OCI-LY1 (cell line): ENCODE data around the gene ITGA4.

Source experiments
- H2AFZ ChIP-seq: fragments of 200-600 bp; sonication (generic), shearing (Covaris generic); 2 replicates; pipeline ENCODE4 v1.6.0; 2014; ENCODE audit warnings: antibody characterized with exemption, mild to moderate bottlenecking, low read length
- H3F3A ChIP-seq: fragments of 200-600 bp; sonication (generic), shearing (Covaris generic); 2 replicates; pipeline ENCODE4 v1.6.0; 2014; ENCODE audit warnings: mild to moderate bottlenecking, antibody characterized with exemption, low read length, moderate library complexity; ENCODE audit not compliant: insufficient read depth
- H3K27ac ChIP-seq: fragments of 200-600 bp; sonication (generic); 2 replicates; pipeline ENCODE4 v1.5.1; 2014; ENCODE audit warnings: low read length, mixed run types, mild to moderate bottlenecking, low read depth; ENCODE audit not compliant: poor library complexity, severe bottlenecking
- H3K27me3 ChIP-seq: fragments of 200-600 bp; sonication (generic); 2 replicates; pipeline ENCODE4 v1.6.0; 2014; ENCODE audit warnings: antibody characterized with exemption, mild to moderate bottlenecking, low read length, moderate library complexity; ENCODE audit not compliant: insufficient read depth
- H3K36me3 ChIP-seq: fragments of 200-600 bp; sonication (generic); 2 replicates; pipeline ENCODE4 v1.6.1; 2014; ENCODE audit warnings: mild to moderate bottlenecking, antibody characterized with exemption, low read length, moderate library complexity, mixed read lengths; ENCODE audit not compliant: insufficient read depth
- H3K4me1 ChIP-seq: fragments of 200-600 bp; sonication (generic); 2 replicates; pipeline ENCODE4 v1.5.1; 2014; ENCODE audit warnings: mild to moderate bottlenecking, low read length, moderate library complexity; ENCODE audit not compliant: insufficient read depth, severe bottlenecking
- H3K4me2 ChIP-seq: fragments of 200-600 bp; sonication (generic), shearing (Covaris generic); 2 replicates; pipeline ENCODE4 v1.6.1; 2014; ENCODE audit warnings: low read length
- H3K4me3 ChIP-seq: fragments of 200-600 bp; sonication (generic); 2 replicates; pipeline ENCODE4 v1.5.1; 2014; ENCODE audit warnings: low read length, low read depth, mild to moderate bottlenecking, mixed read lengths; ENCODE audit not compliant: poor library complexity, severe bottlenecking
- H3K79me2 ChIP-seq: fragments of 200-600 bp; shearing (Covaris generic); 2 replicates; pipeline ENCODE4 v1.6.1; 2016; ENCODE audit warnings: mixed run types, low read length, mixed read lengths; ENCODE audit not compliant: insufficient read depth
- H3K9ac ChIP-seq: fragments of 200-600 bp; sonication (generic), shearing (Covaris generic); 2 replicates; pipeline ENCODE4 v1.6.1; 2014; ENCODE audit warnings: mild to moderate bottlenecking, low read length, mixed read lengths
- H3K9me2 ChIP-seq: fragments of 200-600 bp; sonication (generic), shearing (Covaris generic); 2 replicates; pipeline ENCODE4 v1.6.1; 2014; ENCODE audit warnings: low read depth, mild to moderate bottlenecking, low read length, mixed read lengths
- H3K9me3 ChIP-seq: fragments of 200-600 bp; shearing (Covaris generic); 2 replicates; pipeline ENCODE4 v1.6.1; 2014; ENCODE audit warnings: low read length, mixed read lengths
- H4K20me1 ChIP-seq: fragments of 200-600 bp; sonication (generic), shearing (Covaris generic); 2 replicates; pipeline ENCODE4 v1.6.0; 2016; ENCODE audit warnings: mild to moderate bottlenecking, low read length; ENCODE audit not compliant: insufficient read depth
- EZH2 ChIP-seq: fragments of 200-600 bp; sonication (generic), shearing (Covaris generic); IDR thresholded peaks from 2 replicates; pipeline ENCODE4 v1.8.0; 2017; ENCODE audit warnings: borderline replicate concordance, mixed run types, mild to moderate bottlenecking, antibody characterized with exemption, low read length, moderate library complexity, mixed read lengths
- TF ChIP-seq, protein P1 (sequence below): fragments of 200-600 bp; sonication (generic), shearing (Covaris generic); IDR thresholded peaks from 2 replicates; pipeline ENCODE4 v1.5.1; 2017; ENCODE audit warnings: mild to moderate bottlenecking, antibody characterized with exemption, low read length, moderate library complexity, mixed read lengths

The ITGA4 gene

DNA sequence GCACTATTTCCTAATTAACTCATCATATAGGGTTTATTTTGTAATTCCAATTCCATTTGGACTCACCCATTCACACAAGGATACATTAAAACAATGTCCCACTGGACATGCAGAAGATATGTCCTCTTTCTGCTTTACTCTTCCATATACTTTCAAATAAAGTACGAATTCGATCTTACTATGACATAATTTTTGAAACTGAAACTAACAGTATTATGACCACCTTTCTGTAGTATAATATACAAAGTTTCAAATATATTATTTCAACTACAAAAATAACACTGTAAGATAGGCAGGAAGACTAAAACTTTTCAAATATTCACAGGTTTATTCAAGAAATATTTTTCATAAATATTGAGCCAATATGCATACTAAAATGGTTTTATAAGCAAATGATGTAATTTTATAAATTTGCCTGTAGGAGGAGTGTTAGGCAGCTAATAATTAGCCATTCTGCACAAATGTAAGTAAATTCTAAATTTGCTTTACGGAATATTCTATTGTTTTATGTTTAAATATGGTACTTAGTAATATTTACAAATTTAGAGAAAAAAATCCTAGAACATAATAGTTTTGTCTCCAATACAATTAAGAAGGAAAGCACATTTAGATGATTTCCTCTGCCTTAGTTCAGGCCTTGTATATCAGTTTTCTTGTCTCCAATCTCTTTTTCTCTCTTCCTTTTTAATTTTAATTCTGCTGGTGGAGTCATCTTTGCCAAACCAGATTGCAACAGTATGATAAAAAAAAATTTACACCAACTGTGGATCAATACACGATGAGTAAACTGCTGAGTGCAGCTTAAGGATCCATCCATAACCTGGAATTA is 113.9 kb downstream of the ITGA4 start:
- Histone ChIP-seq H3K27me3 (no peaks in the 10 kb centered on the region), H3K4me1 (no peaks in the 10 kb centered on the region), H3K4me2 (no peak overlapping the region), H4K20me1 (no peaks in the 10 kb centered on the region), H3K9me2 (no peaks in the 10 kb centered on the region), H3K79me2 (no peaks in the 10 kb centered on the region), H2AFZ (no peak overlapping the region), H3K9me3 (no peaks in the 10 kb centered on the region), H3K4me3 (no peak overlapping the region), H3K27ac (no peak overlapping the region), H3K36me3 (no peaks in the 10 kb centered on the region), H3K9ac (no peak overlapping the region), H3F3A (no peaks in the 10 kb centered on the region)
- TF ChIP-seq, protein P1, sequence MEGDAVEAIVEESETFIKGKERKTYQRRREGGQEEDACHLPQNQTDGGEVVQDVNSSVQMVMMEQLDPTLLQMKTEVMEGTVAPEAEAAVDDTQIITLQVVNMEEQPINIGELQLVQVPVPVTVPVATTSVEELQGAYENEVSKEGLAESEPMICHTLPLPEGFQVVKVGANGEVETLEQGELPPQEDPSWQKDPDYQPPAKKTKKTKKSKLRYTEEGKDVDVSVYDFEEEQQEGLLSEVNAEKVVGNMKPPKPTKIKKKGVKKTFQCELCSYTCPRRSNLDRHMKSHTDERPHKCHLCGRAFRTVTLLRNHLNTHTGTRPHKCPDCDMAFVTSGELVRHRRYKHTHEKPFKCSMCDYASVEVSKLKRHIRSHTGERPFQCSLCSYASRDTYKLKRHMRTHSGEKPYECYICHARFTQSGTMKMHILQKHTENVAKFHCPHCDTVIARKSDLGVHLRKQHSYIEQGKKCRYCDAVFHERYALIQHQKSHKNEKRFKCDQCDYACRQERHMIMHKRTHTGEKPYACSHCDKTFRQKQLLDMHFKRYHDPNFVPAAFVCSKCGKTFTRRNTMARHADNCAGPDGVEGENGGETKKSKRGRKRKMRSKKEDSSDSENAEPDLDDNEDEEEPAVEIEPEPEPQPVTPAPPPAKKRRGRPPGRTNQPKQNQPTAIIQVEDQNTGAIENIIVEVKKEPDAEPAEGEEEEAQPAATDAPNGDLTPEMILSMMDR: peak; percentile 11; the same call in 1 of the 2 replicates
- no peak for TF ChIP-seq EZH2

DNA sequence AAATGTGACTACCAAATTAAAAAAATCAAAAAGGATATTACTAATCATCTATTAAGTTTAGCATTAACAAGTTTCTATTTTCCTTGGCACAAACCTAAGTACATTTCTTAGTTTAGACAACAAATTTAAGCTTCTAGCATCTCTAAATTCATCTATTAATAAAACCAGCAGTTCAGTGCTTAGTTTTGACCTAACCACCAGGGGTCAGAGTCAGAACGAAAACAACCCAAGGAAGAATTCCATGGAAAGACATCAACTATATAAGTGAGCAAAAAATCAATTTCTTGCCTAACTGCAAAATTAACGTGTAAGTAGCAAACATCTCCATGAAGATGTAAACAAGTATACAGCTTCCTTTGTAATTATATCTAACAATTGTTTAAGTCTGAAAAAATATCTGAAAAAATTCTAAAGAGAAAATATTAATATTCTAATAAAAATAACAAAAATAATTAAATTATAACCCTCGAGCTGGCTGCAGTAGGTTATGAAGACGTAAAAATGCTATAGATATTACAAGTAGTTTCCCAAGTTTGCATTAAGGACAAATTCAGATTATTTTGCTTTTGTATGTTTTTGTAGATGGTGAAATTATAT is 116.1 kb downstream of the ITGA4 start:
- Histone ChIP-seq H4K20me1 (no peaks in the 10 kb centered on the region), H3K4me3 (no peak overlapping the region), H3K9ac (no peak overlapping the region), H3K9me2 (no peaks in the 10 kb centered on the region), H3K4me2 (no peak overlapping the region), H3K36me3 (no peaks in the 10 kb centered on the region), H3F3A (no peaks in the 10 kb centered on the region), H3K9me3 (no peaks in the 10 kb centered on the region), H3K79me2 (no peaks in the 10 kb centered on the region), H3K27ac (no peak overlapping the region), H3K4me1 (no peaks in the 10 kb centered on the region), H2AFZ (no peak overlapping the region), H3K27me3 (no peaks in the 10 kb centered on the region)
- TF ChIP-seq, protein P1: no peak; the same call in 1 of the 2 replicates
- no peak for TF ChIP-seq EZH2

DNA sequence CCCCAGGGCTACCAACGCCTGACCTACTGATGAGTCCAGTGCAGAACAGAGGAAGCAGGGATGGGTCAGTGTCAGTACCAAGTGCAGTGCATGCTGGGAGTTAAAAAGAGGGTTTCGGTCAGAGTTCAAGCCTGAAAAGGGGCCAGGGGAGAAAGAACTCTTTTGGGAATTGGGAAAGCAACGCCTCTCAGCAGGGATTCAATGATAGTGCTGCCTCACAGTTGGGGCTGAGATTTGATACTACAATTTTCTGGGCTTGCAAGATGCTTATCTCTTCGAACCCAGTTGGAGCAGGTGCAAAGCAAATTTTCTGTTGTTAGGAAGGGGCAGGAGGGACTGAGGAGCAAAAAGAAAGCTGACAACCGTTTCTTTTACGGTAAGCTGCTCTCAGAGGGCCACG is 117.1 kb downstream of the ITGA4 start:
- no peak overlapping the region for H2AFZ ChIP-seq
- no peaks in the 10 kb centered on the region for H3K4me1 ChIP-seq
- H3F3A ChIP-seq: no peaks in the 10 kb centered on the region
- no peaks in the 10 kb centered on the region for H3K79me2 ChIP-seq
- H3K9ac ChIP-seq: no peak overlapping the region
- no peaks in the 10 kb centered on the region for H3K9me3 ChIP-seq
- no peaks in the 10 kb centered on the region for H3K36me3 ChIP-seq
- TF ChIP-seq, protein P1: no peak
- TF ChIP-seq EZH2: no peak
- H3K4me2 ChIP-seq: no peak overlapping the region
- no peaks in the 10 kb centered on the region for H3K9me2 ChIP-seq
- H3K4me3 ChIP-seq: no peak overlapping the region
- no peaks in the 10 kb centered on the region for H4K20me1 ChIP-seq
- H3K27me3 ChIP-seq: no peaks in the 10 kb centered on the region
- no peak overlapping the region for H3K27ac ChIP-seq
